Urothelium cell line (cell line): ENCODE results near the gene BCL11A.

ENCODE experiments used
- DNase-seq: peaks from one replicate; pipeline ENCODE4 v3.0.0; 2011; ENCODE audit warnings: low spot score, mixed read lengths
- FAIRE-seq: peaks from 2 replicates; lab custom pipeline; 2011; peaks lifted over from hg19 to GRCh38; lab: Jason Lieb, UNC

BCL11A gene

GRCh38 chr2:60472041-60472440, 81.4 kb downstream of the BCL11A start:
- no peak for DNase-seq
- no peak for FAIRE-seq

GRCh38 chr2:60470340-60470739, 83.1 kb downstream of the BCL11A start:
- FAIRE-seq = no peak
- DNase-seq = no peak

- no peak for FAIRE-seq
Observed at GRCh38 chr2:60469536-60470317, 83.7 kb downstream of the BCL11A start.

GRCh38 chr2:60468382-60469085, 84.9 kb downstream of the BCL11A start:
- FAIRE-seq (no peak), DNase-seq (no peak)

More at GRCh38 chr2:60469536-60470317, 83.7 kb downstream of the BCL11A start:
- DNase-seq = no peak

DNA sequence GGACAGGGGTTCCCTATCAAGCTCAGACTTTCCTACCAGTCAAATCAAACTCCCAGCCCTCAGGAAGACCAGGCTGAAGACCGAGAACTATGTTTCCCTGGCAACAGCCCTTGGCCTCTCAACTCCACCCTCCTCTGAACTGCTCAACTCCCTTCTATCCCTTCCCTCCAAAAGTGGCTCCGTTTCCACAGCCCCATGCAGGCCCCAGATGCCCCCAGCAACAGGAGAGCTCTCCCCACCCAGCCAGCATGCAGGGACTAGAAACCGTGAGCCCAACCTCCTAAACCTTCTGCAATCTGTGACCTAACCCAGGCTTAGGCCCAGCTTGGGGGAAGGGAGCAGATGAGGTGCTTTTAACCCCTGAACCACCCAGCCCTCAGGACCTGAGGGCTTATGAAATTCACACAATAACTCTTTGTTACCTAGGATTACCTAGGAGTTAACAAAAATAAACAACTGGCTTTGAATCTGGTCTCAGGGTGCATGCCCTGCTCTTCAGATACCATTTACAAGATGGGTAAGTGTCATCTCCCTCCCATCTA, 87.2 kb downstream of the BCL11A start:
- FAIRE-seq (no peak), DNase-seq (no peak)

GRCh38 chr2:60465736-60466135, 87.7 kb downstream of the BCL11A start:
- FAIRE-seq = no peak
- no peak for DNase-seq

DNA sequence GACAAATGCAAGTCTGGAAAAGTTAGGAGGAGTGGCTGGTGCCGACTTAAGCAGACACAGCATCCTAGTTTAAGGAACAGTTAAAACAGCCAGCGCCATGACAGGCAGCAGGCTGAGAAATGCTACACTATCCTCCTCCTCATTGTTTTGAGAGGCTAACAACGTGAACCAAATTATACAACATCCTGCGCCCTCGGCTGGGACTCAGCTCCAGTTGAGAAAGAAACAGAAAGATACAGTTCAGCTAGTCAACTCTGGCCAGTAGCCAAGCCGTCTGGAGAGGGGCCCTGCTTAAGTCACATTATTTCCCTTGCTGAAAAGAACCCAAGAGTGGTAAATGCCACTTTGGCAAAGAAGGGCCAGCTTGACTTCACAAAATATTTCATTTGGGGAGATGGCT, 90.2 kb downstream of the BCL11A start:
- no peak for DNase-seq
- FAIRE-seq = no peak

DNA sequence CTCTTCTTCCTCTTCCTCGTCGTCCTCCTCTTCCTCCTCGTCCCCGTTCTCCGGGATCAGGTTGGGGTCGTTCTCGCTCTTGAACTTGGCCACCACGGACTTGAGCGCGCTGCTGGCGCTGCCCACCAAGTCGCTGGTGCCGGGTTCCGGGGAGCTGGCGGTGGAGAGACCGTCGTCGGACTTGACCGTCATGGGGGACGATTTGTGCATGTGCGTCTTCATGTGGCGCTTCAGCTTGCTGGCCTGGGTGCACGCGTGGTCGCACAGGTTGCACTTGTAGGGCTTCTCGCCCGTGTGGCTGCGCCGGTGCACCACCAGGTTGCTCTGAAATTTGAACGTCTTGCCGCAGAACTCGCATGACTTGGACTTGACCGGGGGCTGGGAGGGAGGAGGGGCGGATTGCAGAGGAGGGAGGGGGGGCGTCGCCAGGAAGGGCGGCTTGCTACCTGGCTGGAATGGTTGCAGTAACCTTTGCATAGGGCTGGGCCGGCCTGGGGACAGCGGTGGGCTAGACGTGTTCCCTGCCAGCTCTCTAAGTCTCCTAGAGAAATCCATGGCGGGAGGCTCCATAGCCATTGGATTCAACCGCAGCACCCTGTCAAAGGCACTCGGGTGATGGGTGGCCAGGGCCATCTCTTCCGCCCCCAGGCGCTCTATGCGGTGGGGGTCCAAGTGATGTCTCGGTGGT, 91.9 kb downstream of the BCL11A start:
- DNase-seq (no peak), FAIRE-seq (no peak)

GRCh38 chr2:60460577-60461420, 92.7 kb downstream of the BCL11A start:
- DNase-seq (no peak), FAIRE-seq (no peak)

DNA sequence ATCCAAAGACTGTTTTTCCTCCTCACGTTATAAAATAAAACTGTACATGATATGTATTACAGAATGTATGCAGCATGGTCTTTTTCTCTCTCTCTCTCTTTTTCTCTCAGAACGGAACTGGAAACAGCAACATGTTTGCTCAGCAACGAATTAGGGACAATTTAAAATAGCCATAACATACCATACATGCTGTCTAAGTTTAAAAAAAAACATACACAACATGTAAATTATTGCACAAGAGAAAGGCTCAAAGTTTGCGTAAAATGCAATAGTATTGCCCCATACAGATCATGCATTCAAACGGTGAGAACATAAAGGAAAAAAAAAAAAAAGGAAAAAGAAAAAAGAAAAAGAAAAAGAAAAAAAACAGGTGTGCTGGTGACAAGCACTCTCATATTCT, 93.6 kb downstream of the BCL11A start:
- FAIRE-seq = no peak
- no peak for DNase-seq

GRCh38 chr2:60456115-60456770, 97.2 kb downstream of the BCL11A start:
- no peak for DNase-seq
- no peak for FAIRE-seq

DNA sequence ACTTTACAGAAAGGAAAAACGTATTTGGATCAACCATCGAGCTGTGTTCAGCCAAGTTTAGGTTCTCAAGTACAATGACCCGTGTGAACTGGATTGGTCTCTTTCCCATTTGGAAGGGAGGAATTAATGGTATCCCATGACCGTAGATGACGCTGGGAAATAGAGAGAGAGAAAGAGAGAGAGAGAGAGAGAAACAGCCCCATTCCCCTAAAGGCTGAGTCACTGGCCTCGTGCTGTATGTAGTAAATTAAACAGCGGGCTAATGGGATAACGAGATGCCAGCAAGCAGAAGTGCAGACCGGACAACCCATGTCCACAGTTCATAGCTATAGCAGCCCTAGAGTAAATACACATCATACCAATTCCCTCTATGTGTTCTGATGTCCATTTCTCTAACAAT, 99.6 kb downstream of the BCL11A start:
- FAIRE-seq (no peak), DNase-seq (no peak)

GRCh38 chr2:60453301-60453700, 100.2 kb downstream of the BCL11A start:
- DNase-seq = no peak

DNA sequence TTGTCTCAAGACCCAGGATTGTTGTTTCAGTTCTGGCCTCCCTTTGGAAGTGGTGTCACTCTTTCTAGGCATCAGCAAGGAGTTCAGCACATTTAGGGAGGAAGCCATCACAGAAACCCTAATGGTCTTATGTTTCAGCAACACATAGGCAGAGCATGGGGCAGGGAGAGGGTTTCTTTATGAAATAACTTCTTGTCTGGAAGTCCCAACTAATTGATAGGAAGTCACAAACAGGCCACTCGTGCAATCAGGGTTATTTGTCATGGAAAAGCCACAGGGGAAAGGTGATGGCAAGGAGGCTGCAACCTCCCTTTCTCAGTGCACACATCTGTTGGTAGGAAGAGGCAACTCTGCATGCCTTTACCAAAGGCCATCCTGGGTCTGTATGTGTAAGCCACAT, 103.0 kb downstream of the BCL11A start:
- peak; percentile 44 for FAIRE-seq

More at GRCh38 chr2:60453301-60453700, 100.2 kb downstream of the BCL11A start:
- no peak for FAIRE-seq

GRCh38 chr2:60447943-60448342, 105.5 kb downstream of the BCL11A start:
- FAIRE-seq (no peak), DNase-seq (no peak)

More for the DNA sequence above, 103.0 kb downstream of the BCL11A start:
- DNase-seq = no peak

DNA sequence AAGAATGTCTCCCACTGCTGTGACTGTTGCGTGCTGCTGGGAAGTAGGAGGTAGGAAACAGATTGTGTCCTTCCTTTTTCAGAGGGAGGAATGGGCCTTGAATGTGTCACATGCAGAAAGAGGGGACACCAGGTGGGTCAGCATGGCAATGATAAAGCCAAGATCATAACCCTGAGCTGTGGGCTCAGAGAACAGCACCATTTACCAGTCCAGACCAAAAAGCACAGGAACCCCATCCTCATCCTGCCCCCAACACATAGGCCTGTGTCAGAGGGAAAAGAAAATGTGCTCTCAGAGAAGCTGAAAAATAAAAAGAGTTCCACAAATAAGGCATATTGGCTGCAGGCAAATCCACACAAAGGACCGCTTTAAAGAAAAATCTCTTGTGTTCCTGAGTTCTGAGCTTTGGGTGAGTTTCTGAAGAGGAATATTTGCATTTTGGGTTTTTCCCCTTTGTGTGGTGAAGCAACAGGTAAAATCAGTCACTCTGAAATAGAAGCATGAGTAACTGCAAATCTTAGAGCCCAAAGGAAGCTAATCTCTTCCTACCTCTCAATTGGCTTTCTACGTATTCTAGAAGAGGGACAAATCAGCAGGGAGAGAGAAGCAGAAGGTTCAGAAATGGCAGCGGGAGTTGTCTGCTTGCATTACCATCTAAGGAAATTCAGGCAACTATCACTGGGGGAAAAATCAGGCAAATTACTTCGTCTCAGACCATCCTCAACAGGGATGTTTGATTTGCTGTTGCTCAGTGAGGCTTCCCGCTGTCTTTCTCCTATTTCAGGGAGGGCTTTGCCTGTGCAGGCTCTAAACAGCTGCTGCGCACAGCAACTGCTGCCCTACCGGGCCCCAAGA, 106.8 kb downstream of the BCL11A start:
- no peak for DNase-seq
- FAIRE-seq = peak; percentile 37

DNA sequence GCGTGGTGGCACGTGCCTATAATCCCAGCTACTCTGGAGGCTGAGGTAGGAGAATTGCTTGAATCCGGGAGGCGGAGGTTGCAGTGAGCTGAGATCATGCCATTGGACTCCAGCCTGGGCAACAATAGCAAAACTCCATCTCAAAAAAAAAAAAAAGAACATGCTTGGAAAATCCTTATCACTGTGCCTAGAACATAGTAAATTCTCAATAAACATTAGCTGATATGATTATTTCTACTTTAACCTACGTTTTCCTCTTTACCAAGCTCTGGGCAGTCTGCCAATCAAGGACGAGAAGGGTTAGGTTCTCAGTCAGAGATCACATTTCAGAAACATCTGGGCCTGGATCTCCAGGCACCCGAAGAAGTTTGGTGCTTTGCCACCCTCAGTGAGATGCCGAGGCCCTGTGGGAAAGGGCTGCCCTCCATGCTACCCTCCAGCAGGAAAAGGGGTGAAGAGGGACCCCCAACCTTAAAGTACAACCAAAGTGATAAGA, 107.7 kb downstream of the BCL11A start:
- FAIRE-seq = no peak
- no peak for DNase-seq

DNA sequence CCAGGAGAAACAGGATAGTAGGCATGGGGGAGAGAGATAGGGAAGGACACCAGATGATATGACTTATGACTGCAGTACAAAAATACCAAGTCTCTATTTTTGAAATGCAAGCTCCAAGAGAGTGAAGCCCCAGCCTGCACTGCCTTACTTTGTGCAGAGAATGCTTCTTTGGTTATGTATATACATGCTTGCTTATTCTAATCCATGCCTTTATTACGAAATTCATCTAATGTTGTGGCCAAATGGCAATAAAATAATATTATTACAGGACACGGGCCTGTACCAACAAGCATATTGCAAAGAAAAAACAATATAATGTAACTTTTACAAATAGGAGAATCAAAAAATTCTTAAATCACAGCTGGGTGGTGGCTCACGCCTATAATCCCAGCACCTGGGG, 110.8 kb downstream of the BCL11A start:
- FAIRE-seq (no peak), DNase-seq (no peak)

GRCh38 chr2:60441800-60442199, 111.7 kb downstream of the BCL11A start:
- FAIRE-seq (no peak), DNase-seq (no peak)
